Cerebellar nuclear complex (tissue), 1 donor: ENCODE measurements around the gene HNF1B.
"Not testable (repeated sequence)": the region's sequence is repeated elsewhere in the genome, so short reads cannot be mapped to it uniquely, and the experiment has no call there.

ENCODE experiments used
- DNase-seq, 2 experiments: peaks; one replicate each; lab custom pipeline; 2025; lab: John Stamatoyannopoulos, UW

HNF1B gene

GRCh38 chr17:37702598-37702997 lies 42.3 kb downstream of the HNF1B start:
- no peak for DNase-seq

GRCh38 chr17:37701496-37701898 lies 43.4 kb downstream of the HNF1B start:
- no peak for DNase-seq

- DNase-seq = no peak
Observed at GRCh38 chr17:37700881-37701280, 44.0 kb downstream of the HNF1B start.

GRCh38 chr17:37699285-37699973 lies 45.4 kb downstream of the HNF1B start:
- DNase-seq = no peak

GRCh38 chr17:37698911-37699255 lies 46.0 kb downstream of the HNF1B start:
- no peak for DNase-seq

- no peak for DNase-seq
Observed at GRCh38 chr17:37698132-37698910, 46.5 kb downstream of the HNF1B start.

GRCh38 chr17:37697381-37697780 lies 47.5 kb downstream of the HNF1B start:
- no peak for DNase-seq

GRCh38 chr17:37696366-37696765 lies 48.5 kb downstream of the HNF1B start:
- no peak for DNase-seq

GRCh38 chr17:37695726-37696125 lies 49.1 kb downstream of the HNF1B start:
- no peak for DNase-seq

- no peak for DNase-seq
Observed at GRCh38 chr17:37694734-37695133, 50.1 kb downstream of the HNF1B start.

GRCh38 chr17:37693328-37693727 lies 51.5 kb downstream of the HNF1B start:
- no peak for DNase-seq

GRCh38 chr17:37691807-37692206 lies 53.1 kb downstream of the HNF1B start:
- no peak for DNase-seq

GRCh38 chr17:37689317-37689716 lies 55.5 kb downstream of the HNF1B start:
- DNase-seq = no peak

- no peak for DNase-seq
Observed at GRCh38 chr17:37683454-37683984, 61.3 kb downstream of the HNF1B start.

GRCh38 chr17:37682007-37682406 lies 62.9 kb downstream of the HNF1B start:
- no peak for DNase-seq

GRCh38 chr17:37679995-37680394 lies 64.9 kb downstream of the HNF1B start:
- not testable (repeated sequence) for DNase-seq

GRCh38 chr17:37678036-37678435 lies 66.8 kb downstream of the HNF1B start:
- no peak for DNase-seq

GRCh38 chr17:37677021-37677420 lies 67.8 kb downstream of the HNF1B start:
- no peak for DNase-seq

- no peak for DNase-seq
Observed at GRCh38 chr17:37676115-37676925, 68.5 kb downstream of the HNF1B start.

- DNase-seq = no peak
Observed at GRCh38 chr17:37674511-37674910, 70.3 kb downstream of the HNF1B start.

GRCh38 chr17:37673386-37673785 lies 71.5 kb downstream of the HNF1B start:
- DNase-seq = no peak

GRCh38 chr17:37672548-37673078 lies 72.2 kb downstream of the HNF1B start:
- no peak for DNase-seq
